SK-N-SH (cell line): ENCODE measurements around the gene CDK1.
A peak's percentile ranks its signal among the peaks of the same experiment; 100 is the strongest.

Experiments used
- CHD2 ChIP-seq: fragments of 150-350 bp; IDR thresholded peaks from 2 replicates; pipeline ENCODE4 v1.6.1; 2018; ENCODE audit warnings: low read length; ENCODE audit not compliant: partially characterized antibody
- FOXM1 ChIP-seq: IDR thresholded peaks from 2 replicates; pipeline ENCODE4 v1.4.0; 2012; ENCODE audit warnings: low read depth, mild to moderate bottlenecking
- GABPA ChIP-seq: IDR thresholded peaks from 2 replicates; pipeline ENCODE4 v1.4.0; 2012; ENCODE audit warnings: low read depth, mild to moderate bottlenecking
- POLR2AphosphoS5 ChIP-seq: IDR thresholded peaks from 2 replicates; pipeline ENCODE4 v1.6.1; 2012; ENCODE audit warnings: low read depth, low read length
- RAD21 ChIP-seq: IDR thresholded peaks from 2 replicates; pipeline ENCODE4 v1.6.1; 2012; ENCODE audit warnings: mild to moderate bottlenecking, low read length
- RXRA ChIP-seq: IDR thresholded peaks from 2 replicates; pipeline ENCODE4 v1.4.0; 2012; ENCODE audit warnings: low read depth, mild to moderate bottlenecking, borderline replicate concordance
- SIN3A ChIP-seq: IDR thresholded peaks from 2 replicates; pipeline ENCODE4 v1.6.1; 2012; ENCODE audit warnings: low read depth, mild to moderate bottlenecking, low read length, moderate library complexity, borderline replicate concordance
- TF ChIP-seq, protein P1 (sequence below): IDR thresholded peaks from 2 replicates; pipeline ENCODE4 v1.6.1; 2012; ENCODE audit warnings: mild to moderate bottlenecking, low read depth, low read length, moderate library complexity
- TF ChIP-seq, protein P2 (sequence below): IDR thresholded peaks from 2 replicates; pipeline ENCODE4 v1.4.0; 2012; ENCODE audit warnings: low read depth, borderline replicate concordance
- TF ChIP-seq, protein P3 (sequence below): fragments of 200-600 bp; sonication (generic); IDR thresholded peaks from 2 replicates; pipeline ENCODE4 v1.6.1; 2017; ENCODE audit warnings: antibody characterized with exemption, mild to moderate bottlenecking, moderate library complexity

DNA sequence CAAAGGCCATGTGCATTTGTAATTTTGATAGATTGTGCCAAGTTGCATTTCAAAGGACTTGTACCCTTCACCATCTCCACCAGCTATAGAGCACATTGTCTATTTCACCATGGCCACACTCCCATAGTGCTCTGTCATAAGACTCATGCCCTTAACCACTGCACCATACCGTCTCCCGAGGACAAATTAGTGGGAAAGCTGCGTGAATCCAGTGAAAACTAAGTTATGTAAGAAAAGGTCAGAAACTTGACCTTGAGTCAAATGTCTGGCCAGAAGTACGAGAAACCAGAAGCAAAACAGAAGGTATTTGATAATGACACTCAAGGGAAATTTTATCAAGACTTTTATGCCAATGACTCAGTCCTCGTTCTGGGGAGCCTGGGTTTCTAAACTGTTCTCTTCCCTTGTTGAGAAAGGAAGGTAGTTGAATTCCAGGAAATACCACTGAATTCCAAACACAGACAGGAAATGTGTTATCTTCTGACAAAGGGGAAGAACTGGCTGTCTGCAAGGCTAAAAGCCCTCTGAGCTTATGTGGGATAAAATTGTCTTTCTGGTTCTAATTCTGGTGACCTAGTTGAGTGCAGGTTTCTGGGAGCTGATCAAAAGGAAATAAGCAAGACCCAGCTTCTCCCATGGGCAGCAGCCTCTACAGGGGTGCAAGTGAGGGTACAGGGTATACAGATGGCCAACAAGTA lies 49.7 kb downstream of the CDK1 start:
- TF ChIP-seq, protein P1, sequence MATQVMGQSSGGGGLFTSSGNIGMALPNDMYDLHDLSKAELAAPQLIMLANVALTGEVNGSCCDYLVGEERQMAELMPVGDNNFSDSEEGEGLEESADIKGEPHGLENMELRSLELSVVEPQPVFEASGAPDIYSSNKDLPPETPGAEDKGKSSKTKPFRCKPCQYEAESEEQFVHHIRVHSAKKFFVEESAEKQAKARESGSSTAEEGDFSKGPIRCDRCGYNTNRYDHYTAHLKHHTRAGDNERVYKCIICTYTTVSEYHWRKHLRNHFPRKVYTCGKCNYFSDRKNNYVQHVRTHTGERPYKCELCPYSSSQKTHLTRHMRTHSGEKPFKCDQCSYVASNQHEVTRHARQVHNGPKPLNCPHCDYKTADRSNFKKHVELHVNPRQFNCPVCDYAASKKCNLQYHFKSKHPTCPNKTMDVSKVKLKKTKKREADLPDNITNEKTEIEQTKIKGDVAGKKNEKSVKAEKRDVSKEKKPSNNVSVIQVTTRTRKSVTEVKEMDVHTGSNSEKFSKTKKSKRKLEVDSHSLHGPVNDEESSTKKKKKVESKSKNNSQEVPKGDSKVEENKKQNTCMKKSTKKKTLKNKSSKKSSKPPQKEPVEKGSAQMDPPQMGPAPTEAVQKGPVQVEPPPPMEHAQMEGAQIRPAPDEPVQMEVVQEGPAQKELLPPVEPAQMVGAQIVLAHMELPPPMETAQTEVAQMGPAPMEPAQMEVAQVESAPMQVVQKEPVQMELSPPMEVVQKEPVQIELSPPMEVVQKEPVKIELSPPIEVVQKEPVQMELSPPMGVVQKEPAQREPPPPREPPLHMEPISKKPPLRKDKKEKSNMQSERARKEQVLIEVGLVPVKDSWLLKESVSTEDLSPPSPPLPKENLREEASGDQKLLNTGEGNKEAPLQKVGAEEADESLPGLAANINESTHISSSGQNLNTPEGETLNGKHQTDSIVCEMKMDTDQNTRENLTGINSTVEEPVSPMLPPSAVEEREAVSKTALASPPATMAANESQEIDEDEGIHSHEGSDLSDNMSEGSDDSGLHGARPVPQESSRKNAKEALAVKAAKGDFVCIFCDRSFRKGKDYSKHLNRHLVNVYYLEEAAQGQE: no peak
- TF ChIP-seq SIN3A (peak; percentile 22; the same call in 1 of the 2 replicates), RAD21 (no peak), CHD2 (no peak), FOXM1 (0 out of 2 replicates have a peak, but pooled peaks have one; percentile 41), RXRA (peak; percentile 58), POLR2AphosphoS5 (no peak; the same call in 1 of the 2 replicates), GABPA (no peak)
- TF ChIP-seq, protein P2, sequence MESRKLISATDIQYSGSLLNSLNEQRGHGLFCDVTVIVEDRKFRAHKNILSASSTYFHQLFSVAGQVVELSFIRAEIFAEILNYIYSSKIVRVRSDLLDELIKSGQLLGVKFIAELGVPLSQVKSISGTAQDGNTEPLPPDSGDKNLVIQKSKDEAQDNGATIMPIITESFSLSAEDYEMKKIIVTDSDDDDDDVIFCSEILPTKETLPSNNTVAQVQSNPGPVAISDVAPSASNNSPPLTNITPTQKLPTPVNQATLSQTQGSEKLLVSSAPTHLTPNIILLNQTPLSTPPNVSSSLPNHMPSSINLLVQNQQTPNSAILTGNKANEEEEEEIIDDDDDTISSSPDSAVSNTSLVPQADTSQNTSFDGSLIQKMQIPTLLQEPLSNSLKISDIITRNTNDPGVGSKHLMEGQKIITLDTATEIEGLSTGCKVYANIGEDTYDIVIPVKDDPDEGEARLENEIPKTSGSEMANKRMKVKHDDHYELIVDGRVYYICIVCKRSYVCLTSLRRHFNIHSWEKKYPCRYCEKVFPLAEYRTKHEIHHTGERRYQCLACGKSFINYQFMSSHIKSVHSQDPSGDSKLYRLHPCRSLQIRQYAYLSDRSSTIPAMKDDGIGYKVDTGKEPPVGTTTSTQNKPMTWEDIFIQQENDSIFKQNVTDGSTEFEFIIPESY: no peak
- TF ChIP-seq, protein P3, sequence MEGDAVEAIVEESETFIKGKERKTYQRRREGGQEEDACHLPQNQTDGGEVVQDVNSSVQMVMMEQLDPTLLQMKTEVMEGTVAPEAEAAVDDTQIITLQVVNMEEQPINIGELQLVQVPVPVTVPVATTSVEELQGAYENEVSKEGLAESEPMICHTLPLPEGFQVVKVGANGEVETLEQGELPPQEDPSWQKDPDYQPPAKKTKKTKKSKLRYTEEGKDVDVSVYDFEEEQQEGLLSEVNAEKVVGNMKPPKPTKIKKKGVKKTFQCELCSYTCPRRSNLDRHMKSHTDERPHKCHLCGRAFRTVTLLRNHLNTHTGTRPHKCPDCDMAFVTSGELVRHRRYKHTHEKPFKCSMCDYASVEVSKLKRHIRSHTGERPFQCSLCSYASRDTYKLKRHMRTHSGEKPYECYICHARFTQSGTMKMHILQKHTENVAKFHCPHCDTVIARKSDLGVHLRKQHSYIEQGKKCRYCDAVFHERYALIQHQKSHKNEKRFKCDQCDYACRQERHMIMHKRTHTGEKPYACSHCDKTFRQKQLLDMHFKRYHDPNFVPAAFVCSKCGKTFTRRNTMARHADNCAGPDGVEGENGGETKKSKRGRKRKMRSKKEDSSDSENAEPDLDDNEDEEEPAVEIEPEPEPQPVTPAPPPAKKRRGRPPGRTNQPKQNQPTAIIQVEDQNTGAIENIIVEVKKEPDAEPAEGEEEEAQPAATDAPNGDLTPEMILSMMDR: no peak
